MM.1S (cell line): ENCODE results near the gene ESX1.

Experiments used
- DNase-seq: peaks from one replicate; pipeline ENCODE4 v3.0.0-alpha.2; 2015
- H2AFZ ChIP-seq: fragments of 300-600 bp; sonication (generic); 2 replicates; pipeline ENCODE4 v1.6.0; 2016; ENCODE audit warnings: antibody characterized with exemption, low read length
- H3F3A ChIP-seq: fragments of 300-600 bp; sonication (generic); 2 replicates; pipeline ENCODE4 v1.6.1; 2016; ENCODE audit warnings: mild to moderate bottlenecking, antibody characterized with exemption, low read length, moderate library complexity, mixed read lengths; ENCODE audit not compliant: insufficient read depth
- H3K27ac ChIP-seq: fragments of 300-600 bp; sonication (generic); 2 replicates; pipeline ENCODE4 v1.5.1; 2016; ENCODE audit warnings: mild to moderate bottlenecking, low read length
- H3K27me3 ChIP-seq: fragments of 300-600 bp; sonication (generic); replicated peaks from 2 replicates; pipeline ENCODE4 v1.6.0; 2016; ENCODE audit warnings: low read length; ENCODE audit not compliant: insufficient read depth
- H3K36me3 ChIP-seq: fragments of 300-600 bp; sonication (generic); replicated peaks from 2 replicates; pipeline ENCODE4 v1.6.1; 2016; ENCODE audit warnings: mild to moderate bottlenecking, low read length, mixed read lengths; ENCODE audit not compliant: insufficient read depth
- H3K4me1 ChIP-seq: fragments of 300-600 bp; sonication (generic); 2 replicates; pipeline ENCODE4 v1.6.1; 2016; ENCODE audit warnings: low read length, mixed read lengths
- H3K4me2 ChIP-seq: fragments of 300-600 bp; sonication (generic); 2 replicates; pipeline ENCODE4 v1.6.0; 2016; ENCODE audit warnings: low read depth, low read length
- H3K4me3 ChIP-seq: fragments of 300-600 bp; sonication (generic); 2 replicates; pipeline ENCODE4 v1.5.1; 2016; ENCODE audit warnings: low read length, mixed read lengths
- H3K79me2 ChIP-seq: fragments of 300-600 bp; sonication (generic); 2 replicates; pipeline ENCODE4 v1.6.1; 2016; ENCODE audit warnings: mixed run types, low read length, mixed read lengths
- H3K9ac ChIP-seq: fragments of 300-600 bp; sonication (generic); 2 replicates; pipeline ENCODE4 v1.6.1; 2016; ENCODE audit warnings: low read length, mixed read lengths
- H3K9me2 ChIP-seq: fragments of 300-600 bp; sonication (generic); replicated peaks from 2 replicates; pipeline ENCODE4 v1.6.1; 2016; ENCODE audit warnings: mild to moderate bottlenecking, low read length, mixed read lengths; ENCODE audit not compliant: insufficient read depth
- H3K9me3 ChIP-seq: fragments of 300-600 bp; sonication (generic); replicated peaks from 2 replicates; pipeline ENCODE4 v1.6.1; 2016; ENCODE audit warnings: mild to moderate bottlenecking, low read length, mixed read lengths; ENCODE audit not compliant: insufficient read depth
- H4K20me1 ChIP-seq: fragments of 300-600 bp; sonication (generic); 2 replicates; pipeline ENCODE4 v1.6.1; 2016; ENCODE audit warnings: mild to moderate bottlenecking, low read length, moderate library complexity, mixed read lengths; ENCODE audit not compliant: insufficient read depth
- CTCF ChIP-seq: fragments of 300-600 bp; sonication (generic); IDR thresholded peaks from 2 replicates; pipeline ENCODE4 v1.5.1; 2016; ENCODE audit warnings: antibody characterized with exemption, low read length, mixed read lengths
- EZH2 ChIP-seq: fragments of 300-600 bp; sonication (generic); optimal IDR thresholded peaks from 2 replicates; pipeline ENCODE3; 2017; ENCODE audit warnings: low read depth, mild to moderate bottlenecking, antibody characterized with exemption, low read length, mixed read lengths
- EZH2phosphoT487 ChIP-seq: fragments of 300-600 bp; sonication (generic); IDR thresholded peaks from 2 replicates; pipeline ENCODE4 v1.6.1; 2018; ENCODE audit warnings: antibody characterized with exemption, low read length

ESX1 gene

GRCh38 chrX:104288269-104288668 lies 33.5 kb upstream of the ESX1 start:
- Histone ChIP-seq H3K27me3 (no peaks in the 10 kb centered on the region), H3K4me3 (no peak overlapping the region), H3K9me3 (no peaks in the 10 kb centered on the region), H3K4me2 (no peak overlapping the region), H3F3A (no peaks in the 10 kb centered on the region), H3K4me1 (no peaks in the 10 kb centered on the region), H2AFZ (no peak overlapping the region), H3K79me2 (no peaks in the 10 kb centered on the region), H3K9me2 (no peaks in the 10 kb centered on the region), H3K36me3 (no peaks in the 10 kb centered on the region), H4K20me1 (no peaks in the 10 kb centered on the region), H3K27ac (no peak overlapping the region), H3K9ac (no peak overlapping the region)
- TF ChIP-seq CTCF (no peak), EZH2phosphoT487 (no peak), EZH2 (no peak)
- DNase-seq: no peak

GRCh38 chrX:104285201-104285600 lies 30.5 kb upstream of the ESX1 start:
- DNase-seq: no peak
- H3K36me3 ChIP-seq: no peaks in the 10 kb centered on the region
- no peaks in the 10 kb centered on the region for H3K9me3 ChIP-seq
- TF ChIP-seq EZH2 (no peak), CTCF (no peak), EZH2phosphoT487 (no peak)
- H3K79me2 ChIP-seq: no peaks in the 10 kb centered on the region
- H3K9me2 ChIP-seq: no peaks in the 10 kb centered on the region
- no peaks in the 10 kb centered on the region for H3F3A ChIP-seq
- no peak overlapping the region for H3K9ac ChIP-seq
- H4K20me1 ChIP-seq: no peaks in the 10 kb centered on the region
- no peaks in the 10 kb centered on the region for H3K27me3 ChIP-seq
- H3K4me3 ChIP-seq: no peak overlapping the region
- H3K27ac ChIP-seq: no peak overlapping the region
- no peak overlapping the region for H3K4me2 ChIP-seq
- no peak overlapping the region for H2AFZ ChIP-seq
- H3K4me1 ChIP-seq: no peaks in the 10 kb centered on the region

- H3K36me3 ChIP-seq: no peaks in the 10 kb centered on the region
- no peaks in the 10 kb centered on the region for H3K79me2 ChIP-seq
- no peak for TF ChIP-seq EZH2
- TF ChIP-seq EZH2phosphoT487: no peak
- no peak for TF ChIP-seq CTCF
- no peak for DNase-seq
- H3K4me1 ChIP-seq: no peaks in the 10 kb centered on the region
- H3K27ac ChIP-seq: no peak overlapping the region
- no peak overlapping the region for H3K4me2 ChIP-seq
- H3F3A ChIP-seq: no peaks in the 10 kb centered on the region
- H3K9me3 ChIP-seq: no peaks in the 10 kb centered on the region
- no peaks in the 10 kb centered on the region for H4K20me1 ChIP-seq
- no peaks in the 10 kb centered on the region for H3K9me2 ChIP-seq
- H3K4me3 ChIP-seq: no peak overlapping the region
- no peak overlapping the region for H2AFZ ChIP-seq
- no peaks in the 10 kb centered on the region for H3K27me3 ChIP-seq
- H3K9ac ChIP-seq: no peak overlapping the region
Observed at GRCh38 chrX:104284507-104284906, 29.8 kb upstream of the ESX1 start.
